KG1 (cell line): ENCODE measurements around the gene NUDT22.

Experiments
- DNase-seq: peaks from one replicate; lab custom pipeline; 2025; lab: John Stamatoyannopoulos, UW

Gene NUDT22

DNA sequence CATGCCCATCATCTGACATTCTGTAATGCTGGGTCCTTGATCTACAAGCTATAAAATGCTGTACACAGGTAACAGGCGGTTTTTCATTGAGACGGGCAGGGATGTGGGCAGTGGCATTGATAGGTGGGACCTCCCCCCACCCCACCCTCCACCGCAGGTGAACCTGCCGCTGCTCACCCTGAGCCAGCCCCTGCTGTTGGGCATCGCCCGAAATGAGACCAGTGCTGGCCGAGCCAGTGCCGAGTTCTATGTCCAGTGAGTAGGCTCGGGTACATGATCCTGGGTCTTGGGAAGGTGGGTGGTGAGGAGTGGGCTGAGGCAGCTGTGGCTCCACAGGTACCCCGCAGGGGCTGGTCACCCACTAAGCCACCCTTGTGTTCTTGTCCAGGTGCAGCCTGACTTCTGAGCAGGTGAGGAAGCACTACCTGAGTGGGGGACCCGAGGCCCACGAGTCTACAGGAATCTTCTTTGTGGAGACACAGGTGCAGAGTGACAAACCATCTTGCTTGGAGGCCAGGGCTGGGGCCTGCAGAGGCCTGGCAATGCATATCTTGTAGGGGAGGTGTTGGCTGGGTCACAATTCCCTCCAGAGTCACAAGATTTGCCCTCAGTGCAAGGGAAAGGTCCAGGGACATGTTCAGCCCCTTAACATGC, 3.1 kb downstream of the NUDT22 start:
- no peak for DNase-seq

DNA sequence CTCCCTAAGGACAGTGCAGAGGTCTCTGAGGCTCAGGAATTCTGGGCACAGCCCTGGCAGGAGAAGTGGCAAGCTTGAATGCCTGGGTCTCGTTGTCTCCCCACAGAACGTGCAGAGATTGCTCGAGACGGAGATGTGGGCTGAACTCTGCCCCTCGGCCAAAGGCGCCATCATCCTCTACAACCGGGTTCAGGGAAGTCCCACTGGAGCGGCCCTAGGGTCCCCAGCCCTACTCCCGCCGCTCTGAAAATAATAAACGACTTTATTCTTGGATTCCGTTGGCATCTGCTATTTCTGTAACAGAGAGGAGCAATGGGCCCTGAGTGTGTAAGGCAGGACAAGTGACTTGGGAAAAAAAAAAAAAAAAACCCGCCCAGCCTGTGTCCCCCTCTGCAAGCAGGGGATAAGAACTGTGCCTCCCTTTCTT, 3.7 kb downstream of the NUDT22 start:
- DNase-seq: no peak

DNA sequence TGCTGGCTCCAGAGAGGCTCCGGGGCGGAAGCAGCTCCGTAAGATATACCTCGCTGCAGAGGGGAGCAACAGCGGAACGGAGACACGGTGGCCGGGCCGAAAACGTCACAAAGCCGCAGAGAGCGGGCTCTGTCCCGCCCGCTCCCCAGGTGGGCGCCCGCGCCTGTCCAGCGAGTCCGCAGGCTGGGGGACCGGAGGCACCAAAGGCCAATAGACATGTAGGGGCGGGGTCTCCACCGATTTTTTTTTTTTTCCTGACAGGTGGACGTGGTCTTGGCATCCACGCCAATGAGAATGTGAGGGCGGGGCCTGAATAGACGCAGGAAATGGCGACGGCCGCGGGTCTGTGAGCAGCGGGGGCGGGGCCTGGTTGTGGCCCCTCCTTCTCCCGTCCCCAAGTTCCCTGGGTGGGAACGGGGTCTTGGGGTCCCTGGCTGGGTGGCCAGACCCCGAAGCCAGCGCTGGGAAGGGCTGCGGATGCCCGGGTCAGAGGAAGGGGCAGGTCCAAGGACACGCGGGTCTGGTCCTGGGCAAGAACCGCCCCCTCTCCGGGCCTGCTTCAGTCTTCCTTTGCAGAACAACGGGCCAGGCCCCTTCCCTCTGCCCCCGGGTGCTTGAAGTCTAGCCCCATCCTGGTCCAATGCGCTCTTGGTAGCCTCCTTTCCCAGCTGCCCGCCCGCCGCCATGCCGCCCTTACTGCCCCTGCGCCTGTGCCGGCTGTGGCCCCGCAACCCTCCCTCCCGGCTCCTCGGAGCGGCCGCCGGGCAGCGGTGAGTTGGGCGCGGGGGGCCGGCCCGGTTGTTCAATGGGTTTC, 4.3 kb downstream of the NUDT22 start, which contains the start of gene DNAJC4:
Gene DNAJC4, plus strand, starts transcription at position 378 of the 814 bp plus-strand sequence. Its CDS starts 307 bp downstream, at position 685.
- peak; percentile 75 for DNase-seq

DNA sequence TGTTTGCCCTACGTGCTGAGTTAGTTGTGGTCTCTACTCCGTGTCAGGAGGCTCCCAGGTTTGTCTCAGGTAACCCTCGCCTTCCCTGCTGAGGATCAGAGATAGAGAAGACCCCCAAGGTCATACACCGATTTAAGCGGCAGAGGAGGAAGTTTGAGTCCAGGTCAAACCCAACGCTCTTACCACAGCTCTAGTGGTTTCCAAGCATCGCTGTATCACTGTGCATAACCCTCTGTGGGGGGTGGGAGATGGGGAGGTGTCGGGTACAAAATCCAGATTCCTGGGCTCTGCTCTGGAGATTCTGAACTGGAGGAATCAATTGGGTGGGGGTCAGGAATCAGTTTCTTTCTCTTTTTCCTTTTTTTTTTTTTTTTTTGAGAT, 4.9 kb downstream of the NUDT22 start:
- DNase-seq: no peak

DNA sequence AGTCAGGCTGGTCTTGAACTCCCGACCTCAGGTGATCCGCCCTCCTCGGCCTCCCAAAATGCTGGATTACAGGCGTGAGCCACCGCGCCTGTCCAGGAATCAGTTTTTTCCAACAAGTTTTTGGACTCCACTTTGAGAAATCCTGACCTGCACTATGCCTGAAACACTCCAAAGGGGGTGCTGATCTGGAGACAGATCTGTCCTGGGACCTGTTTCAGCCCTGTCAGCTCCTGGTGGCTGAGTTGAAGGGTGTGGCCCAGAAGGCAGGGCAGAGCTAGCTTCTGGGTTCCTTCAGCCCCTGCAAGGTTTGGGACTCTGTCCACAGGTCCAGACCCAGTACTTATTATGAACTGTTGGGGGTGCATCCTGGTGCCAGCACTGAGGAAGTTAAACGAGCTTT, 5.5 kb downstream of the NUDT22 start:
- no peak for DNase-seq

DNA sequence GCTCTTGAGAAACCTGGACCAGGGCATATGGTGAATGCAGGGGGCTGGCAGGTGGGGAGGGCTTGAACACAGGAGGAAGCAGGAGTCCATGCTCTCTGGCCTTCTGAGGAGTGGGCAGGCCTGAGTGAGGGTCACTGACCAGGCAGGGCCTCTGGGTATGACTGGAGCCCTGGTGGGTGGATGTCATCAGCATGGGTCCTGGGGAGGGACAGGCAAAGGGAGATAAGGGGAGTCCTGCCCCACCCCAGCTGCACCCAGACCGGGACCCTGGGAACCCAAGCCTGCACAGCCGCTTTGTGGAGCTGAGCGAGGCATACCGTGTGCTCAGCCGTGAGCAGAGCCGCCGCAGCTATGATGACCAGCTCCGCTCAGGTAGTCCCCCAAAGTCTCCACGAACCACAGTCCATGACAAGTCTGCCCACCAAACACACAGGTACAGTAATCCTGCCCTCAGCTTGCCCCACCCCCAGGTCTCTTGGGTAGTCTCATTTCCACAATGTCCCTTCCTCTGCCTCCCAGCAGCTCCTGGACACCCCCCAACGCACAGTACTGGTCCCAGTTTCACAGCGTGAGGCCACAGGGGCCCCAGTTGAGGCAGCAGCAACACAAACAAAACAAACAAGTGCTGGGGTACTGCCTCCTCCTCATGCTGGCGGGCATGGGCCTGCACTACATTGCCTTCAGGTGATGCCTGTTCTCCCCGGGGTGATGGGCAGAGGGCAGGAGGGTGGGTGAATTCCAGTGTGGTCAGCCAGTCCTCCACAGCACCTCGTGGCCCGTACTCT, 6.3 kb downstream of the NUDT22 start:
- DNase-seq: no peak

DNA sequence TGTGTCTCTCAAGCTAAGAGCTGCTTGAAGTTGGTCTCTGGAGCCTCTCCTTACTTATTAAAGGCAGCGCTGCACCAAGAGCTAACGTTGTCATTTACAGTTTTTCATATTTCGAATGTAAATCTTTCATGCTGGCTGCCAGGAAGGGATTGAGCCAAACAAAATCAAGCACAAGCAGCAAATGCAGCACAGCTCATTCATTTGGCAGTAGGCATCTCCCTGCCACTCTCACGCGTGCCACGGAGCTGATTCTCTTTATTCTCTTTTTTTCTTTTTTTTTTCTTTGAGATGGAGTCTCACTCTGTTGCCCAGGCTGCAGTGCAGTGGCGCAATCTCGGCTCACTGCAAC, 6.9 kb downstream of the NUDT22 start:
- no peak for DNase-seq

DNA sequence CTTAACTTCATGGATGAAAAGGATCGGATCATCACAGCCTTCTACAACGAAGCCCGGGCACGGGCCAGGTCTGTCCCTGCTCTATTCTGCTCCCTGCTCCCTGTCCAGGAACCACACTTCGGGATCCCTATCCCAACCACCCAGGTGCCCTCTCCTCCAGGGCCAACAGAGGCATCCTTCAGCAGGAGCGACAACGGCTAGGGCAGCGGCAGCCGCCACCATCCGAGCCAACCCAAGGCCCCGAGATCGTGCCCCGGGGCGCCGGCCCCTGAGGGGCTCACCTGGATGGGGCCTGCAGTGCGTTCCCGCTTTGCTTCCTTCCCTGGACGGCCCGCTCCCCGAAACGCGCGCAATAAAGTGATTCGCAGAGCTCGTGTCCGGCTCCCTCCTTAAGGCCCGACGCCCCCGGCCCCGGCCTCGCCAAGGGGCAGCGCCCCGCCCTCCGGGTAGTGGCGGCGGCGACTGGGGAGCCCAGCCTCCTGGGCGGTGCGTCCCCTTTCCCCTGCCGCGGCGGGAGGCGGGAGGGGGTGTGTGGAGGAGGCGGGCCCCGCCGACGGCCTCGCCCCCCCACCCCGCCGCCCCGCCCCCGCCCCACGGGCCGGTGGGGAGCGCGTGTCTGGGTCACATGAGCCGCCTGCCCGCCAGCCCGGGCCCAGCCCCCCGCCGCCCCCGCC, 8.0 kb downstream of the NUDT22 start, which contains the start of gene VEGFB:
Gene VEGFB, plus strand, starts transcription at position 672 of the 674 bp plus-strand sequence. CDS start 250 bp downstream, outside the sequence.
- no peak for DNase-seq

DNA sequence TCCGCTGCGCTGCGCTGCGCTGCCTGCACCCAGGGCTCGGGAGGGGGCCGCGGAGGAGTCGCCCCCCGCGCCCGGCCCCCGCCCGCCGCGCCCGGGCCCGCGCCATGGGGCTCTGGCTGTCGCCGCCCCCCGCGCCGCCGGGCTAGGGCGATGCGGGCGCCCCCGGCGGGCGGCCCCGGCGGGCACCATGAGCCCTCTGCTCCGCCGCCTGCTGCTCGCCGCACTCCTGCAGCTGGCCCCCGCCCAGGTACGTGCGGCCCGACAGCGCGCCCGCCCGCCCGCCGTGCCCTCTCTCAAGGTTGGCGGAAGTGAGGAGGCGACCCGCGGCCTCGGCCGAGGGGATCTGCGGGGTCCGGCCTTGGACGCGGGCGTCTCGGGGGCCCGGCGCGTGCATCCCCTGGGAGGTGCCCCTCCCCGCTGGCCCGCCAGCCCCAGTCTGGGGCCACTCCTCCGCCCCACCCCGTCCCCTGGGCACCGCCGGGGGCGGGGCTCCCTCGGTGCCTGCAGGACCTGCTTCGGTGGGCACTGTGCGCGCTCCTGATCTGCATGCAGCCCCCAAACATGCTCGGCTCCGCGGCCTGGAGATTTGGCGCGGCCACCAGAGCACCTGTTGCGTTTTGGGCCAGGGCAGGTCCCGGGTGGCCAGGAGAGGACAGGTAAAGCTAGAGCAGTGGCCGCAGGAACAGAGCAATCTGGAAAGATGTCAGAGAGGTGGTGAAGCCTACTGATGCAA, 8.7 kb downstream of the NUDT22 start:
- no peak for DNase-seq

DNA sequence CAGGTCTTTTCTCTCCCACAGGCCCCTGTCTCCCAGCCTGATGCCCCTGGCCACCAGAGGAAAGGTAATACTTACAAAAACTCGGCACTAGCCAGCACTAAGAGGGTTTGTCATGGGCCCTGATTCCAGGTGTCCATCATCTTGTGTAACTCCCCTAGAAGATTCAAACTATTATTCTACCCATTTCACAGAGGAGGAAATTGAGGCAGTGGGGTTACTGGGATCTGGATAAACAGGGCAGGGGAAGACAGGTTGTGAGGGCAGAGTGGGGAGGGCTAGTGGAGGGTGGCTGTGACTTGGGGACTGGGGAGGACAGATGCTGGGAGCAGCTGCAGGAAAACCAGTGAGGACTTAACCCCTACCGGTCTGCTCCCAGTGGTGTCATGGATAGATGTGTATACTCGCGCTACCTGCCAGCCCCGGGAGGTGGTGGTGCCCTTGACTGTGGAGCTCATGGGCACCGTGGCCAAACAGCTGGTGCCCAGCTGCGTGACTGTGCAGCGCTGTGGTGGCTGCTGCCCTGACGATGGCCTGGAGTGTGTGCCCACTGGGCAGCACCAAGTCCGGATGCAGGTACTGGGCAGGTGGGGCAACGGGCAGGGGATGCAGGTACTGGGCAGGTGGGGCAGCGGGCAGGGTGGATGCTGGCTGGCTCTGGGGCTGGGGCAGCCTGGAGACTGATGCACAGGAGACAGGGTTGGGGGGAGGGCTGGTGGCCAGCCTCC, 9.5 kb downstream of the NUDT22 start:
- no peak for DNase-seq

DNA sequence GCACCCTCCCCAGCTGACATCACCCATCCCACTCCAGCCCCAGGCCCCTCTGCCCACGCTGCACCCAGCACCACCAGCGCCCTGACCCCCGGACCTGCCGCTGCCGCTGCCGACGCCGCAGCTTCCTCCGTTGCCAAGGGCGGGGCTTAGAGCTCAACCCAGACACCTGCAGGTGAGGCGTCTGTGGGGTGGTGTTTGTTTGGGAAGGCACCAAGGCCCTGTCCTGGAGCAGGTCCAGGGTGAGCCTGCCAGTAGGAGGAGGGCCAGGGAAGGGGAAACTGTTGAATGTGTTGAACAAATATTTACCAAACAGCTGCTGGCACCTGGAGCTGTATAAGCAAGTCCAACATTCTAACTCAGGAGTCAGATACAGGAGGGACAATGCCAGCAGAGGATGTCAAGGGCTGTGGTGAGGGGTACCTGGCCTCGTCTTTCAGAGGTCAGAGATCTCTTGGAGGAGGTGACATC, 11.4 kb downstream of the NUDT22 start:
- DNase-seq: no peak

DNA sequence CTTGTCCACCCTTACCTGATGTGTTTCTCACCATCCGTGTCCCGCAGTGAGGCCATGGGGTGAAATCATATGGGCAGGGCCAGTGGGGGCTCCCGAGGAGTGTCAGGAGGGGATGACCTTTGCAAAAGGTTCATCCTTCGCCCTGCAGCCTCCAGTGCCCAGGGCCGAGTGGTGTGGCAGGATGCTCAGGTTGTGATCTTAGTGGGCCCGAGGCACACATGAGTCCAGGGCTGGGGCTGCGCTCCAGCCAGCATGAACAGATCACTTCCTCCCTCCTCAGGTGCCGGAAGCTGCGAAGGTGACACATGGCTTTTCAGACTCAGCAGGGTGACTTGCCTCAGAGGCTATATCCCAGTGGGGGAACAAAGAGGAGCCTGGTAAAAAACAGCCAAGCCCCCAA, 12.0 kb downstream of the NUDT22 start:
- DNase-seq: no peak

DNA sequence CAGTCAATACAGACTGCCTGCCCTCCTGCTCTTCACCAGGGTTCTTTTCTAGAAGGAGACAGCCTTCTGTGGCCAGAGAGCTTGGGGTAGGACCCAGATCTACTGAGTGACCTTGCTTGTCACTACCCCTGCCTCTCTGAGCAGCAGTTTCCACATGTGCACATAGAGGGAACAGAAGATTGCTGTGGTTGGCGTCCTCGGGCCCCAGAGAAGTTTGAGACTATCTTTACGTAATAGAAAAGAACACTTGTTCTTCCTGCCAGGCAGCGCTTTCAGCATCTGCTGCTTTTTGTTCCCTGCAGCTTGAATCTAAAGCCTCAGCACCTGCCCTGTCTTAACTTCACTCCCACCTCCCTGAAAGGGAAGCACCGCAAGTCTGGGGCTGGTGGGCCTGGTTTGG, 12.9 kb downstream of the NUDT22 start:
- no peak for DNase-seq

DNA sequence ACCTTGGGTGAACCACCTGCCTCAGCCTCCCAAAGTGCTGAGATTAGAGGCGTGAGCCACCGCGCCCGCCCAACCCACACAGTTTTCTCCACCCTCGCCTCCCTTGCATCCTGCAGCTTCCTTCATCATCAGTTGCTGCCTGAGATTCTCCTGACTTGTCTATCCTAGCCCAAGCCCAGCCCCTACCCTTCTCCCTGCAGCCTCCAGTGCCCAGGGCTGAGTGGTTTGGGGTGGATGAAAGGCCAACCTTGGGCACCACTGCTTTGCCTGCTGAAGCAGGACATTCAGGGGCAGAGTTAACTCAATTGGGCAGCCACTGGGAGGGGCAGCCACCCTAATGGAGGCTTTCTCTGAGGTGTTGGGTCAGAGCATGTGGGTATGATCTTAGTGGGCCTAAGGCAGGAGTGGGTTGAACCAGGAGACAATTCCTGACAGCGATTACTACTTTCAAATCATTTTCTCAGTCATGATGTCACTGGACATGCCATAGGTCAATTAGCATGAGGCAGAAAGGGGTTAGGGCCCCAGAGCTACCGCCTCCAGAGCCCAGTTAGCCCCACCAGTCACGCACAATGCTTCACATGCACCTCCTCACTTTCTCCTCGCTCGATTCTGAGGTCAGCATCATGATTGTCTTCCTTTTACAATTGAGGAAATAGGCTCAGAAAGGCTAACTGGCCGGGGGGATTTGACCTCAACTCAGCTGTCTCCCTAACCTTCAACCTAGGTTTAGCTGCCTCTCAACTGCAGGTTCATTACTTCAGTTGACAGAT, 13.8 kb downstream of the NUDT22 start:
- no peak for DNase-seq

DNA sequence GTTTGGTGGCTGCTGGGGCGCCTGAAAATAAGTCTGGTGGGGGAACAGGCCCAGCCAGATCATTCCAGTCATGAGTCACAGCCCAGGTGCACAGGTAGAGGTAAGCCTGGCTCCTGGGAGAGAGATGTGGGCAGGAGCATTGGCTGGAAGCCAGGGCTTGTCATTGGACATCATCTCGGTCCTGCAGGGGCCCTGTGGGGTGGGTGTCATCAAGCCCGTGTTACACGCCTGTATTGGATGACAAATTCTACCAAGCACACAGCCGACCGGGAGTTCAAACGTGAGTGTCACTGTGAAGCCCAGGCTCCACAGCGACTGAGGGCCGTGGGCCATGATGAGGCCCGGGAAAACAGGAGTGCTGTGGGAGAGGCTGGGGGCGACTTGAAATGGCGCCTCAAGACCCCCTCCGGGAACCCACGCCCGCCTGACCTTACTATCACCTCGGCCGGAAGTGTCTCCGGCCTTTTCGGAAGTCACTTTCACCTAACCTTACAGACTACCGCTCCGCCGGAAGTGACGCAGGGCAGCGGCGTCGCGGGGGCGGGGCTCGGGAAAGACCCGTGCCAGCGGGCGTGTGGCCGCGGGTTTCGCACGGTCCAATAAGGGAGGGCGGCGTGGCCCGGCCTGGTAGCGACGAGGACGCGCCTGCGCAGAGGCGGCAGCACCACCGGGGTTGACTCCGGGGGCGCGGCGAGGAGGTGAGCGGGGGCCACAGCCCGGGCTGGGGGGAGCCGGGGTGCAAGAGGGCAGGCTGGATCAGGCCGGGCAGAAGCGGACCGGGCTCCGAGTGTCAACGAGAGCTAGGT, 14.6 kb downstream of the NUDT22 start, which contains the start of gene FKBP2:
Gene FKBP2, plus strand, starts transcription at position 661 of the 806 bp plus-strand sequence. CDS start 1,293 bp downstream, outside the sequence.
- DNase-seq: peak; percentile 98

DNA sequence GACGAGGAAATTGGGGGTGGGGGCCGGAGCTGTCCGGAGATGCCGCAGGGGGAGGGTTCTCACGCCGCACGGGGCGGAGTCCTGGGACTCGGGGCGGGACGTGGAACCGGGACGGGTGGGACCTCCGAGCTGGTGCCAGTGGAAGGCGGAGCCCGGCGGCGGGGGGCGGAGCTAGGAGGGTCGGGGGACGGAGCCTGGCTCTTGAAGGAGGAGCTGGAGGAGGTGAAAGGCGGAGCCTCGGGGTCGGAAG, 15.1 kb downstream of the NUDT22 start:
- peak; percentile 98 for DNase-seq

DNA sequence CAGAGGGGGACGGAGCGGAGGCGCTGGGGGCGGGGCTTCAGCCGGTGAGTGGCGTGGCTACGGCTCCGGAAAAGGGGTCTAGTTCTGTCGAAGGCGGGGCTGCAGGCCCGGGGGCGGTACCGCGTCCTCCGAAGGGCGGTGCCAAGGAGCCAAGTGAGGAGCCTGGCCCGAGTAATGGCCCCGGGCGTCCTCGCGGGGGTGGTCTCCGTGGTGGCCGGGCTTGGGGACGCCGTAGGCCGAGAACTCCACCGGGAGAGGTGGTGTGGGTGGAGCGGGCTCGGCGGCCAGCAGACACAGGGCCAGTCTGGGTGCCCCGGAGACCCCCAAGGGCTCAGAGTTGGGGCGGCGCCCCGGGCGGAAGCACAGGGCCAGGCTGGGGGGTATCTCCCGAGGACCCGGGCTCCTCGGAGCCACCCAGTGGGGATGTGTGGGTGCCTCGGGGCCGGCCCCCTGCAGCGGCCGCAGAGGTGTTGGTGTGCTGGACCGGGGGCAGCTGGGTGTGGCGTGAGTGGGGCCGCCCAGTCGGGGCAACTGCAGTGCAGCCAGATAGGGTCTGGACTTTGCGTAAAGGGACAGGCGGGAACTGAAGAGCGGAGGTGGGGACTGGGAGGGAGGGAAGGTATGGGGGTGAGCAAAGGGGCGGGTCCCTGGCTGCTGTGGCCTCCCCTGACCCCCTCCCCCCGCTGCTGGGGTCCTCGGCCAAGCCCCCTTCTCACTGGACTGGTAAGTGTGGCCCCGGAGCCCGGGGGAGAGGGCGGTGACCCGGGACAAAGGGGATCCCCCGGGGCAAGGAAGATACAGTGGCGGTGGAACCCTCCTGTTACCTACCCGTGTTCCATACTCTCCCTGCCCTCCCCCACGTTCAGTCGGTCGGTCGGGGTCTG, 15.7 kb downstream of the NUDT22 start:
- no peak for DNase-seq

DNA sequence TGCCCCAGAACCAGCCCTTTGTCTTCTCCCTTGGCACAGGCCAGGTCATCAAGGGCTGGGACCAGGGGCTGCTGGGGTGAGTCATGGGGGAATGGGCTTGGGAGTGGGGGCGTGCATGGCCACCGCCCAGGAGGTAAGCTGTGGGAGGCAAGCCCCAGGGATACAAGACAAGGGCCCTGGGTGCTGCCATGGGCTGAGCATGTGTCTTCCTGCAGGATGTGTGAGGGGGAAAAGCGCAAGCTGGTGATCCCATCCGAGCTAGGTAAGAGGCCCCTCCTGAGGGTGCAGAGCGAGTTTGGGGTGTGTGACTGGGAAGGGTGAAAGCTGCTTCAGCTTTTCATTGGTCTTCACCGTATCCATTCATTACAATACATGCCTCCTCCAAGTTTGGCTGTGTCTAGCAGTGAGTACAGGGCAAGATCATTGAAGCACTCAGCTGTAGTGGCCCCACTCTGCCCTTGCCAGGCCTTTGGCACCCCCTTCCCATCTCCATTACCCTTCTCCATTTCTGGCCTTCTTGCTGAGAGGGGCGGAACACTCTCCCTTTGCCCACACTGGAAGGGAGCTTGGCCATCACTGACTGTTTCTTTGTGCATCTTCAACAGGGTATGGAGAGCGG, 17.3 kb downstream of the NUDT22 start:
- DNase-seq: no peak
